Measurements from ENCODE around the gene KRT33B.

KRT33B gene

GRCh38 chr17:41393826-41394225, 24.2 kb upstream of the KRT33B start:
- H3K4me1 ChIP-seq (ENCODE audit: insufficient read depth, low read length, severe bottlenecking), result no peaks in the 10 kb centered on the region
- no peaks in the 10 kb centered on the region for H3F3A ChIP-seq (ENCODE audit: insufficient read depth, low read length)
- H3K79me2 ChIP-seq (ENCODE audit: insufficient read depth, low read length), result no peaks in the 10 kb centered on the region
- H3K27ac ChIP-seq (ENCODE audit: low read depth, low read length, poor library complexity, severe bottlenecking), result no peak overlapping the region
- no peaks in the 10 kb centered on the region for H3K9me3 ChIP-seq (ENCODE audit: low read length)
- H3K9ac ChIP-seq (ENCODE audit: low read length), result no peak overlapping the region
- H3K4me2 ChIP-seq (ENCODE audit: low read length), result no peak overlapping the region
- no peaks in the 10 kb centered on the region for H3K9me2 ChIP-seq (ENCODE audit: low read depth, low read length)
- no peaks in the 10 kb centered on the region for H3K27me3 ChIP-seq (ENCODE audit: insufficient read depth, low read length)
- no peak overlapping the region for H3K4me3 ChIP-seq (ENCODE audit: low read depth, low read length, poor library complexity, severe bottlenecking)
- TF ChIP-seq CTCF (IDR thresholded peaks at IDR 0.05; ENCODE audit: low read length) (no peak), EZH2 (IDR thresholded peaks at IDR 0.05; ENCODE audit: borderline replicate concordance, low read length) (no peak)
- H3K36me3 ChIP-seq (ENCODE audit: insufficient read depth, low read length), result no peaks in the 10 kb centered on the region
- no peaks in the 10 kb centered on the region for H4K20me1 ChIP-seq (ENCODE audit: insufficient read depth, low read length)
- no peak overlapping the region for H2AFZ ChIP-seq (ENCODE audit: low read length)

GRCh38 chr17:41393294-41393693, 23.7 kb upstream of the KRT33B start:
- no peak for TF ChIP-seq EZH2 (IDR thresholded peaks at IDR 0.05; ENCODE audit: borderline replicate concordance, low read length)
- no peak for TF ChIP-seq CTCF (IDR thresholded peaks at IDR 0.05; ENCODE audit: low read length)
- H3K79me2 ChIP-seq (ENCODE audit: insufficient read depth, low read length), result no peaks in the 10 kb centered on the region
- H3K4me3 ChIP-seq (ENCODE audit: low read depth, low read length, poor library complexity, severe bottlenecking), result no peak overlapping the region
- H4K20me1 ChIP-seq (ENCODE audit: insufficient read depth, low read length), result no peaks in the 10 kb centered on the region
- no peaks in the 10 kb centered on the region for H3K4me1 ChIP-seq (ENCODE audit: insufficient read depth, low read length, severe bottlenecking)
- no peaks in the 10 kb centered on the region for H3K9me2 ChIP-seq (ENCODE audit: low read depth, low read length)
- no peak overlapping the region for H2AFZ ChIP-seq (ENCODE audit: low read length)
- no peak overlapping the region for H3K27ac ChIP-seq (ENCODE audit: low read depth, low read length, poor library complexity, severe bottlenecking)
- no peaks in the 10 kb centered on the region for H3F3A ChIP-seq (ENCODE audit: insufficient read depth, low read length)
- no peaks in the 10 kb centered on the region for H3K27me3 ChIP-seq (ENCODE audit: insufficient read depth, low read length)
- H3K4me2 ChIP-seq (ENCODE audit: low read length), result no peak overlapping the region
- H3K9ac ChIP-seq (ENCODE audit: low read length), result no peak overlapping the region
- H3K36me3 ChIP-seq (ENCODE audit: insufficient read depth, low read length), result no peaks in the 10 kb centered on the region
- no peaks in the 10 kb centered on the region for H3K9me3 ChIP-seq (ENCODE audit: low read length)

- no peaks in the 10 kb centered on the region for H3K36me3 ChIP-seq (ENCODE audit: insufficient read depth, low read length)
- no peak overlapping the region for H2AFZ ChIP-seq (ENCODE audit: low read length)
- H3F3A ChIP-seq (ENCODE audit: insufficient read depth, low read length), result no peaks in the 10 kb centered on the region
- no peaks in the 10 kb centered on the region for H3K9me3 ChIP-seq (ENCODE audit: low read length)
- no peaks in the 10 kb centered on the region for H3K79me2 ChIP-seq (ENCODE audit: insufficient read depth, low read length)
- no peak overlapping the region for H3K9ac ChIP-seq (ENCODE audit: low read length)
- no peak overlapping the region for H3K27ac ChIP-seq (ENCODE audit: low read depth, low read length, poor library complexity, severe bottlenecking)
- H3K27me3 ChIP-seq (ENCODE audit: insufficient read depth, low read length), result no peaks in the 10 kb centered on the region
- H4K20me1 ChIP-seq (ENCODE audit: insufficient read depth, low read length), result no peaks in the 10 kb centered on the region
- no peaks in the 10 kb centered on the region for H3K9me2 ChIP-seq (ENCODE audit: low read depth, low read length)
- H3K4me1 ChIP-seq (ENCODE audit: insufficient read depth, low read length, severe bottlenecking), result no peaks in the 10 kb centered on the region
- no peak overlapping the region for H3K4me3 ChIP-seq (ENCODE audit: low read depth, low read length, poor library complexity, severe bottlenecking)
- TF ChIP-seq CTCF (IDR thresholded peaks at IDR 0.05; ENCODE audit: low read length) (no peak), EZH2 (IDR thresholded peaks at IDR 0.05; ENCODE audit: borderline replicate concordance, low read length) (no peak)
- no peak overlapping the region for H3K4me2 ChIP-seq (ENCODE audit: low read length)
These were observed 22.7 kb upstream of the KRT33B start for GRCh38 chr17:41392278-41392677.
